Skin epidermis (tissue), 12 donors: ENCODE data around the gene SAMD4A.

ENCODE experiments used
- H3K27ac ChIP-seq, 21 experiments: fragments of 200-600 bp; sonication (generic) in 11 of 21; one replicate each; pipeline ENCODE4 v1.5.0; 2020; ENCODE audit warnings: mild to moderate bottlenecking in 3 of 21, inconsistent platforms in 2 of 21, moderate library complexity in 2 of 21
- H3K4me3 ChIP-seq, 7 experiments: fragments of 200-600 bp; sonication (generic) in 2 of 7; one replicate each; pipeline ENCODE4 v1.5.0; 2020; ENCODE audit warnings: inconsistent platforms in 2 of 7, mild to moderate bottlenecking in 2 of 7, moderate library complexity in 1 of 7

SAMD4A gene

DNA sequence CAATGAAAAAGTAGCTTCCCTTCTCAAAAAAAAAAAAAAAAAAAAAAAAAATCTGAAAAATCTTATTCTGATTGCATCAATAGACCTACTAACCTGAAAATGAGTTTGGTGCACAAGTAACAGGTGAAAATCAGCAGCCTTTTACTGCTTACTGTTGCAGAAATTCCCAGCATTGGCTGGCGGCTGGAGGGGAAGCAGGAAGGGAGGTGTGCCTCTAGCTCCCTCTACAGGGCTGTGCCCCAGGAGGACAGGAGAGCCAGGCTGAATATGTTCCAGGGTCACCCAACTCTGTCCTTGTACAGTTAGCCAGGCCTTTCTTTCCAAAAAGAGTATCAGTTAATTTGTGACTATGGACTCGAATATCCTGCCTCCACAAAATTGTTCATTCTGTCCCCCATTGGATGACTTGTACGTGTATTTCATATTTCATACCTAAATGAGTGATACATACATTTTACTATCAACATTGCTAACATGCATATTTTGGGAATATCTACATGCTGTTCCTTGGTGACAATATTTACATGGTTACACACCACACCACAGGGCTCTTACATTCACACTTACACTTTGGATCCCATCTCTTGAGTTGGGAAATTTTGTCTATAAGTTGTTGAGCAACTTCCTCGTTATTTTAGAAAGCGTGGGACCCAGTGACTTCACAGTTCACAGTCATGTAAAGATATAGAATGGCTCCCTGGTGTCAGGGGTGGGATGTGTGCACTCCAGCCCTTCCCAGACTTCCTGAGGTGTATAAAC, 124.8 kb downstream of the SAMD4A start:
- peak overlapping the region in 1 of 21 experiments; percentile 26 for H3K27ac ChIP-seq
- H3K4me3 ChIP-seq, result no peak overlapping the region

DNA sequence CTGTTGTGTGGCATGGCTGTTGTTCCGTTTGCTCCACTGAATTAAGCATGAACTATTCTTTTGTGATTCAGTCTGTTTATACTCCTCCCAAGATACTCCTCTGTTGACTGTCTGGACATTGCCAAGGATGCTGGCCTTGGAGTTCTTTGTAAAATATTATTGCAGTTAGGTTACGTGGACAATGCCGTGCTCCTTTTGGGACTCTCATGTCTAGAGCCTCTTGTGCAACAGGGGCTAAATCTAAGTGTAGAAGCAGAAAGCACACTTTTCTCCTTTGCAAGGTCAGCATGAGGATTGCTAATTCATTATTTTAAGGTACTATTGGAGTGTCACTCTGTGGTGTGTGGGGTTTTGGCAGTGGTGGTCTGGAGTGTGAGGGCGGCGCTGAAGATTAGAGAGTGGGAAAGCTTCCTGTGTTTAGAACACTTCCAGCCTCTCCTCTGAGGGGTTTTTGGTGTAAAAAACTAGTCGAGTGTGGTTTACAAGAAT, 125.4 kb downstream of the SAMD4A start:
- no peak overlapping the region for H3K4me3 ChIP-seq
- H3K27ac ChIP-seq, result peak overlapping the region in 1 of 21 experiments; percentile 26

- no peak overlapping the region for H3K4me3 ChIP-seq
- no peak overlapping the region for H3K27ac ChIP-seq
These were observed 126.8 kb downstream of the SAMD4A start for GRCh38 chr14:54693761-54694160.

- H3K27ac ChIP-seq, result no peak overlapping the region
- no peak overlapping the region for H3K4me3 ChIP-seq
These were observed 128.3 kb downstream of the SAMD4A start for GRCh38 chr14:54695196-54695595.

DNA sequence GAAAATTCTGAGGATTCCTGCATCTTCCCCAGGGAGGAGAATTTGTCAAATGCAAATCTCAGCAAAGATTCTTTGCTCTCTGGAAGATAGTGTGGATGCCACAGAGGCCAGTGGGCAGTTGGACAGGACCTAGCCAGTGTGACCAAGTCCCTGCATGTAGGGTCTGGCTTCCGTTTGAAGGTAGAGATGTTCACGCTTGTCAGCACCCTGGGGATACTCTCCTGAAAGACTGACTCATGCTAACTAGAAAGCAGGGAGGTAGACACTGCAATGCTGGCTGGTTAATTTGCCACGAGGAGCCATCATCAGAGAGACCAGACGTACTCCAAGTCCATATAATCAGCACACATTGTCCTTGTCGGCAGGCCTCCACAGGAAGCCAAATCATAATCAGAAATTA, 130.1 kb downstream of the SAMD4A start:
- H3K27ac ChIP-seq, result peak overlapping the region in 1 of 21 experiments; percentile 29
- no peak overlapping the region for H3K4me3 ChIP-seq

DNA sequence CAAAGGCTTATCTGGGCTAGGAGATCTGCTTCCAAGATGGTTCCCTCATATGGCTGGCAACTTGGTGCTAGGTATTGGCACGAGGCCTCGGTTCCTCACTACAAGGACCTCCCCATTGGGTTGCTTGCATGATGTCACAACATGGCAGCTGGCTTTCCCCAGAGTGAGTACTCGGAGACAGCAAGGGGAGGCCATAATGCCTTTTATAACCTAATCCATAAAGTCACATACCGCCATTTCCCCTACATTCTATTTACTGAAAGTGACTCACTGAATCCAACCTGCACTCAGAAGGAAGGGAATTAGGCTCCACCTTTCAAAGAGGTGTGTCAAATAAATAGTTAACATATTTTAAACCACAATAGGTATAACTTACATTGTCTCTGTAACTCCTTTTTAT, 130.9 kb downstream of the SAMD4A start:
- peak overlapping the region in 2 of 21 experiments; percentile 29 to 31 for H3K27ac ChIP-seq

DNA sequence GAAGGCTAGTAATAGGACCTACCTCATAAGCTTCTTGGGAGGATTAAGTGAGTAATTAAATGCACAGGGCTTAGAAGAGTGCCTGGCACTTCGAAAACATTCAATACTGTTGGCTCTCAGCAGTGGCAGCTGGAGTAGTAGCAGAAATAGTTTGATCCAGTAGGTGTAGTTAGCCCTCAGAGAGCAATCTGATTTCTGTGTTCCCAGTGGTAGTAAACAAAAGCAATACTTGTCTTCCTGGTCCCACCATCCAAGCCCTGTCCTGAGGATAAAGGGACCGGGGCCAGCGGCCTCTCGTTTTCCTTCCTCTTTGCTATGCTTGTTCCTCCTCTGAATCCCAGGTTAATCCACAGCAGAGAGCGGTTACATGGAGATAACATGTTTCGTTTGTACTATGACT, 131.6 kb downstream of the SAMD4A start:
- Histone ChIP-seq H3K4me3 (no peak overlapping the region), H3K27ac (peak overlapping the region in 2 of 21 experiments; percentile 7 to 27)

More for the DNA sequence above, 130.9 kb downstream of the SAMD4A start:
- no peak overlapping the region for H3K4me3 ChIP-seq

GRCh38 chr14:54698966-54699530, 132.1 kb downstream of the SAMD4A start:
- Histone ChIP-seq H3K27ac (peak overlapping the region in 1 of 21 experiments; percentile 7), H3K4me3 (no peak overlapping the region)

GRCh38 chr14:54699735-54700134, 132.8 kb downstream of the SAMD4A start:
- H3K4me3 ChIP-seq, result no peak overlapping the region
- H3K27ac ChIP-seq, result no peak overlapping the region

GRCh38 chr14:54700717-54701116, 133.8 kb downstream of the SAMD4A start:
- Histone ChIP-seq H3K4me3 (no peak overlapping the region), H3K27ac (no peak overlapping the region)

DNA sequence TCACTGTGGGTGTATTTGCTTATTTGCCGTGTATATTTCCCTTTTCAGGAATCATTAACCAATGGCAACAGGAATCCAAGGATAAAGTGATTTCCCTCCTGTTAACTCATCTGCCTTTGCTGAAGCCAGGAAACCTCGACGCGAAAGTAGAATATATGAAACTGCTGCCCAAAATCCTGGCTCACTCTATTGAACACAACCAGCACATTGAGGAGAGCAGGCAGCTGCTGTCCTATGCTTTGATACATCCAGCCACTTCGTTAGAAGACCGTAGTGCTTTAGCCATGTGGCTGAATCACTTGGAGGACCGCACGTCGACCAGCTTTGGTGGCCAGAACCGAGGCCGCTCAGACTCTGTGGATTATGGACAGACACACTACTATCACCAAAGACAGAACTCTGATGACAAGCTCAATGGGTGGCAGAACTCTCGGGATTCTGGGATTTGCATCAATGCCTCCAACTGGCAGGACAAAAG, 135.1 kb downstream of the SAMD4A start:
- Histone ChIP-seq H3K4me3 (no peak overlapping the region), H3K27ac (no peak overlapping the region)

DNA sequence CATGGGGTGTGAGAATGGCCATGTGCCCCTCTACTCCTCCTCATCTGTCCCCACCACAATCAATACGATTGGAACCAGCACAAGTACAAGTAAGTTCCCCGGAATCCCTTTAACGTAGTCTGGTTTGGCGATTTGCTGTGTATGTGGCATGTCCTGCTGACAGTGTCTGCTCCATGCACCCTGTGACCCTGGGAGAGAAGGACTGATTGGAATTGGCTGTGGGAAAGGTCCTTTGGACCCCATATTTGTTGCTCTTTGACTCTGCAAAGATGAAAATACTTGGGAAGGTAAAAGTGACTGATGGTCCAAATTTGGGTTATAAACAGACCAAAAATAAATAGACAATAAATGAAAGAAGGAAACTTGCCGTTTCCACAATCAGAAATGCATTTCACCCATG, 135.6 kb downstream of the SAMD4A start:
- H3K4me3 ChIP-seq, result no peak overlapping the region
- no peak overlapping the region for H3K27ac ChIP-seq

DNA sequence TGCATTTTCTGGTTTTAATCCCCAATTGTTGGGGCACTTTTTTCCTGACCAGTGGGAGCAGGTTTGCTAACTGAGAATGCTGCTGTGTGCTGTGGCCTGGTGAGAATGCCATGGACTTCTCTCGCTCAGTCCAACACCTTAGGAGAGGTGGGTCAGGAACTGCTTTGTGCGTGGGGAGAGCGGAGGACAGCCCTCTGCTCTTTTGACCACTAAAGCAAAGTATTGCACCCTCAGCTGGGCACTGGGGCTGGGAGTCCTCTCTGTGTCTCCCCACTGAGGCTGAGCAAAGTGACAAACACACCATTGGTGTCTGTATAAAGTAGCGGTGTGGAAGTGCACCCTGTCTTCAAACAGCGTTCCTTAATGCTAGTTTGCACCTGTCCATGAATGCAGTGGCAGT, 136.2 kb downstream of the SAMD4A start:
- H3K27ac ChIP-seq, result no peak overlapping the region
- no peak overlapping the region for H3K4me3 ChIP-seq

DNA sequence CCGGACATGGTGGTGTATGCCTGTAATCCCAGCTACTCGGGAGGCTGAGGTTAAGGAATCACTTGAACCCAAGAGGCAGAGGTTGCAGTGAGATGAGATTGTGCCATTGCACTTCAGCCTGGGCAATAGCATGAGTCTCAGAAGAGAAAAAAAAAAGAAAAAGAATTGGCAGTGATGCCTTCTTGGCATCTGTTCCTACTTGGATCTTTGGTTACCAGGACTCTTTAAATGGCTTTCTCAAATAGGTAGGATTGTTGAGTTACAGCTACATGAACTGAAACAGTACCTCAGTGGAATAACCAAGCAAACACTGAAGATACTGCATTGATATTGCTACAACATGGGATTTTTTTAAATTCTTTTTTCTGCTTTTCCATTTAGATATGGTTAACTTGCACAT, 136.8 kb downstream of the SAMD4A start:
- Histone ChIP-seq H3K4me3 (no peak overlapping the region), H3K27ac (no peak overlapping the region)

- Histone ChIP-seq H3K4me3 (no peak overlapping the region), H3K27ac (no peak overlapping the region)
These were observed 137.8 kb downstream of the SAMD4A start for GRCh38 chr14:54704768-54705167.

- no peak overlapping the region for H3K4me3 ChIP-seq
- H3K27ac ChIP-seq, result no peak overlapping the region
These were observed 139.8 kb downstream of the SAMD4A start for GRCh38 chr14:54706769-54707168.

GRCh38 chr14:54708161-54708560, 141.2 kb downstream of the SAMD4A start:
- H3K4me3 ChIP-seq, result no peak overlapping the region
- H3K27ac ChIP-seq, result no peak overlapping the region

GRCh38 chr14:54708982-54709381, 142.1 kb downstream of the SAMD4A start:
- Histone ChIP-seq H3K4me3 (no peak overlapping the region), H3K27ac (no peak overlapping the region)

GRCh38 chr14:54709444-54709843, 142.5 kb downstream of the SAMD4A start:
- Histone ChIP-seq H3K27ac (no peak overlapping the region), H3K4me3 (no peak overlapping the region)

GRCh38 chr14:54709867-54710266, 142.9 kb downstream of the SAMD4A start:
- no peak overlapping the region for H3K27ac ChIP-seq
- H3K4me3 ChIP-seq, result no peak overlapping the region

DNA sequence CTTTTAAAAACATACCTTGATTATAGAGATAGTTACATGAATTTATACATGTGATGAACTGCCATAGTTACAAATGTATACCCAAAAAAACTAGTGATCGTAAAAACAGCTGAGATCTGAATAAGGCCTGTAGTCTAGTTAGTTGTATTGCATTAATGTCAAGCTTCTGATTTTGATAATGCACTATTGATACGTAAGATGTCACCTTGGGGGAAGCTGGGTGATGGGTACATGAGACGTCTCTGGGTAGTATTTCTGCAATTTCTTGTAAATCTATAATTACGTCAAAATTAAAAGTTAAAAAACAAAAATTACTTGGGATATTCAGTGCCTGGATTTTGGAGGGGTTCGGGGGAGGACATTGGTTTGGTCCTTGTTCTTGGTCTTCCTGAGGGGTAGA, 144.4 kb downstream of the SAMD4A start:
- H3K27ac ChIP-seq, result peak overlapping the region in 6 of 21 experiments; percentile 30 to 76 (median 58)
- no peak overlapping the region for H3K4me3 ChIP-seq
